ENCODE measurements around the gene DLX6.

The DLX6 gene

DNA sequence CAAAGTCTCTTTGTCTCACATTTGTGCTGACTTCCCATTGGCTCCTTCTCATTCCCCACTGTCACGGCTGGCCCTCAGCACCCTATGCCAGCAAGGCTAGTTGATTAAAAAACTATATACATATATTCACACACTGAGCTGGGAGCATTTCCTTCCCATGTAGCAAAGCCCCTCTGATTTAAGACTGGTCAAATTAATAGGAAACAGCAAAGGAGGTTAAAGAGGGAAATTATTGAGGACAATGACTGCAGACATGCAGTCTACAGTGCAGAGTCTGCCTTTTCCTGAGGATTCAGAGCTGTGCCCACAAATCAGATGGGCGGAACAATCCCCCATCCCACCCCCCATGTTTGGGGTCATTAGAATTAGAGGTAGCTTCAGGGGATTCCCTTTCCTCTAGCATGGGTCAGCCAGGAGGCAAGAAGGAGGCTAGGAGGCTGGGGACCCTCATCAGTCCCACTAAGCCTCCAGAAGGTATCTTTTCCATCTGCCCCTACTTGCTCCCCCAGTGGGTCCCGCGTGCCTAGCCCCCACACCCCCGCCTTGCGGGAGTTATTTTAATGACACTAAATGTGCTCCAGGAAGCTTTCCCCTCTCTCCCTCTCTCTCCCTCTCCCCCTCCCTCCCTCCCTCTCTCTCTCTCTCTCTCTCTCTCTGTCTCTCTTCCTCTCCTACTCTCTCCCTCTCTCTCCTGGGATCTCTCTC is 9.8 kb upstream of the DLX6 start:
- no peak for DNase-seq (ENCODE audit: low spot score)

DNA sequence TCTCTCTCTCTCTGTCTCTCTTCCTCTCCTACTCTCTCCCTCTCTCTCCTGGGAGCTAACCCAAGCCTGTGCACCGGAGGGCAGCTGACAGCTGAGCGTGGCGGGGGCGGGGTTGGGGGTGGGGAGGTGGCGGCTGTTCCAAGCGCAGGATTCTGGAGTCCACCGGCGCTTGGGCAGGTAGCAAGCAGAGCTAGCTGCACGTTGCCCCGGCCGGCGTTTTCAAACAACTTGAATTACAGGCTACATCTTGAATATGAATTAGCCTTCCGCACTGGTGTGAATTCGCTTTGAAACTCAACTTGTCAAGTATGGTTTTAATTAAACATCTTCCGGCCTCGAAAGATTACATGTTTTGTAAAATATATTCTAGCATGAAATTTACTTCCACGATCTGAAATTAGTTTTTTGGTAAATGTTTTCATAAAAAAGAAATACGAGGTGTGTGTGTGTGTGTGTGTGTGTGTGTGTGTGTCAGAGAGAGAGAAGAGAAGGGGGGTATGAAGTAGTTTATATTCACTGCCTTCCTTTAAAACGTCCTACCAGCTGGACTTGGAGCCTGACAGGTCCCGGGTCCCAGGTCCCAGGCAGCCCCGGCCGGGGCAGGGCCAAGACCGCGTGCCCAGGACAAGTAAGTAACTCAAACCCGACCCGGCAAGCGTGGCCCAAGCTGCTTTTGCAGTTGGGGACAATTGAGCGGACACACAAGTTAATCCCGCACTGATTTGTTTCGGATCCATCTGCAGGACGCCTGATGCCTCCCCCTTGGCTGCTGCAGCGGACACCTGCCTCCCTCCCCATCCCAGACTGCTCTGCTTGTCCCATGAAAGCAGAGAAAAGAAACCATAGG is 9.0 kb upstream of the DLX6 start:
- no peak for DNase-seq (ENCODE audit: low spot score)

DNA sequence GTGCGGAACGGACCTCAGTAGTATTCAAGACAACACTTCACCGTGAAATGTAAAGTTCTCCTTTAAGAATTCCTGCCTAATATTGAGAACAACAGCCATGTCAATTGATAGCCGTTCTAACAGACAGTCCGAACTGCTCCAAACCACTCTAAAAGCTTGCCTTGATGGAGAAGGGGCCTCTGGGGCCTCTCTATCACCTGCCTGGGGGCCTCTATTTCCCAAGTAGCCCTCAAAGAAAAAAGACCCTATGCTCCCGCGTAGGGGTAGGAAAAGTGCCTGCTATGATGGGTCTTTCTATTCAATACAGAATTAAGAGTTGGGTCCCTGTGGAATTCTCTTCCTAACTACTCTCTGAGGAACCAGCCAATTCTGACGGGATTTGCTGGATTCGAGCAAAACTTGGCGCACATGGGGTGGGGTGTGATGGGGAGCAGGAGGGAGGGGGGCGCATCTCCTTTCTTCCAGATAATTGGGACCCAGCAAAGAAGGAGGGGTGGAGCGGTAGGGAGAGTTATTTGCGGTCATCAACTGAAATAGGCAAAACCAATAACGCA is 8.3 kb upstream of the DLX6 start:
- DNase-seq (ENCODE audit: low spot score), result no peak

DNA sequence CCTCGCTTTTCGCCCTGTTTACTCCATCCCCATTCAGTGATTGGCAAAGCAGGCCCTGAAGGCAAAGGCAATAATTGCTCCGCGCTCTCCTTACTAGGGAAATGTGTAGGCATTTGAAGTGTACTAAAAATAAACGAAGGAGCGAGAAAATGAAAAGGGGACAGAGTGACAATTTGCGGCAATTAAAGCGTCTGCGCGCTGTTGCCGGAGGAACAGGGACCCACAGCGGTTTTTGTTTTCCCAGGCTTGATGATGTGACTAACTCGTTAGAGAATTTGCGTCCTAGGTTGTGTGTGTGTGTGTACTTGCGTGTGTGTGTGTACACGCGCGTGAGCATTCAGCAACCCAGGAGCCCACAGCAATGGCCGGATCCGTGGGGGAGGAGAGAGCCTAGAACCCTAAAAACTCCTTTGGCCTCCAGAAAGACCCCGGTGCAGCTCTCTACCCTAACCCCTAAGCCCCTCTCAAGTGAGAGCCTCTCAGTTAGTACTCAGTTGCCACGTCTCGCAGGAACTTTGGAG is 7.8 kb upstream of the DLX6 start:
- DNase-seq (ENCODE audit: low spot score), result no peak

DNA sequence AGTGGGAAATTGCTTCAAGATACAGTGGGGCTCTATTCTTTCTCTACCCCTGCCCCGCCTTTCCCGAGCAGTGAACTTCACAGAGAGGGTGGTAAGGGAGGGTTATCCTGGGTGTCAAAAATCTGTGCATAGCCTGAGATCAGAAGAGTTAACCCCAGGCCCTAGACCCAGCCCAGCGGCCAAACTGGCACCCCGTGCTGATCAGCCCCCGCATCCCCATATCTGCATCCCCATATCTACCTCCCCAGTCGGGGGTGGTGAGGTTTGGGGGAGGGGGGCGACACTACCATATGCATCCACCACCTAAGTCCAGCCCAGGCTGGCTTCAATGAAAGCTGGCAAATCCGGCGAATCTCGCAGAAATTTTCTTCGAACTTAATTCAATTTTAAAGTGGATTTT is 7.0 kb upstream of the DLX6 start:
- DNase-seq (ENCODE audit: low spot score), result no peak

DNA sequence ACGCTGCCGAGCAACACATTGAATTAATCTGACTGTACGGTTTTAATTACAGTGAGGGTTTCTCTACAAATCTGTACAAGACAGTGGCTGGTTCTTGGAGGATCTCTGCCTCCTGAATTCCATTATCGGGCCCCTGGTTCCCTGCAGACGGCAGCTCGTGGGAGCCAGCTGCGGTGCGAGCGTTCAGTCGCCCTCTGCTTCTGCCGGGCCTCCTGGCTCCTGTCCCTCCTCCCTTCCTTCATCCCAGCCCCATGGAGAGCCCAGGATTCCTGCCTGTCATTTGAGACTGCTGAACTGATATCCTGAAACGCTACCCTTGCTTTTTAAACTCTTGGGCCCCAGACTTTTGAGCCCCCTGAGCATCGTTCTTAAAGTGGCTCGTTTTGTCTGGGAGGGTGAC is 6.6 kb upstream of the DLX6 start:
- DNase-seq (ENCODE audit: low spot score), result no peak

DNA sequence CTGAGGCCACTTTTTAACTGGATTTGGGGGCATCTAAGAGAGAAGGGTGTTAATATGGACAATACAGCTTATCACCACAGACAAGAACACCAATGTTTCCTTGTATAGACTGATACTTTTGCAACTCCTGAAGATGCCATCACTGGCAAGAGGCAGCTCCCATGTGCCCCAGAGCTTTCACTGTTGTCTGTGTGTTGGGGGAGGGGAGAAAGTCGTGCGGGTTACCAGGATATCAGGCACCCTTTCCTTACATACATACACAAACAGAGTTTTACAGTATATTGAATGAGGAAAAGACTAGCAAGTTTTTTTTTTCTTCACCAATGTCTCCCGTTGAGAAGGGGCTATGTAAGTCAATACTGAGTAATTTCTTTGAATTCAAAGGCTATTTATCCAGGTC is 4.1 kb upstream of the DLX6 start:
- DNase-seq (ENCODE audit: low spot score), result no peak

DNA sequence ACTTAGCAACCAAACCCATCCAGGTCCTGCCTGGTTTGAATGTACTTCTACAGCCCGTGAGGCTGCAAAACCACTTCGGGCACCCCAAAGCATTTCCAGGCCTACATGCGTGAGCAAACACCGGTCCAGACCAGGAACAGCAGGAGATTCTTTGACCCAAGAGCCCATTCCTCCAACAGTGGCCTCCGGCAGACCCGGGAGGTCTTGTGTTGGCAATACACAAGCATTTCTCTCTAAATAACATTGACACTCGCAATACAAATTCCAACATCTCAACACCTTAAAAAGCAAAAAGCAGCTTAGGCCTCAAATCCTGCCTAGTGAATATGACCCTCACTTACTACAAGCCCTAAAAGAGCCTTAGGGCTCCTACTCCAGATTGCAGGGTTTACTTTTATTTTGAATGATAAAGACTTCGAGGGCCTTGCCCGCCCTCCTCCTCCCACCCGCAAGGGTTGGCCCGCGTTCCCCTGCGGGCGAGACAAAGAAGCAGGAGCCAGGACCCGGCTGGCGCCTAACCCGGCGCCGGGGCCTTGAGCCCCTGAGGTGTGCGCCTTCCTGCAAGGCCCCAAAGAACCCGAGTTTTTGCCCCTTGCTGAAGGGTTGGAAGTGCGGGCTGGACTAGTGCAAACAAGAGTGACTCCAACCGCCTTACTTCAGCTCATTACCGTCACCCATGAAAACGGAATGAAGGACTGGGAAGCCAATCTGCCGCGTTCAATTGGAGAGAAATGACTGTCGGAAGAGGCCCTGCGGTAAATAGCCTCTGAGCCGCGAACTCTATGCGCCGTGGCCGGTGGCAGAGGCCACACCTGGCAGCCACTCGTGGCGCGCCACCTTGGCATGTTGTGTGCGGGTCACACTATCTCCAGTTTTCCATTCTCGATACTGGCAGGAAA is 3.4 kb upstream of the DLX6 start:
- DNase-seq (ENCODE audit: low spot score), result no peak

DNA sequence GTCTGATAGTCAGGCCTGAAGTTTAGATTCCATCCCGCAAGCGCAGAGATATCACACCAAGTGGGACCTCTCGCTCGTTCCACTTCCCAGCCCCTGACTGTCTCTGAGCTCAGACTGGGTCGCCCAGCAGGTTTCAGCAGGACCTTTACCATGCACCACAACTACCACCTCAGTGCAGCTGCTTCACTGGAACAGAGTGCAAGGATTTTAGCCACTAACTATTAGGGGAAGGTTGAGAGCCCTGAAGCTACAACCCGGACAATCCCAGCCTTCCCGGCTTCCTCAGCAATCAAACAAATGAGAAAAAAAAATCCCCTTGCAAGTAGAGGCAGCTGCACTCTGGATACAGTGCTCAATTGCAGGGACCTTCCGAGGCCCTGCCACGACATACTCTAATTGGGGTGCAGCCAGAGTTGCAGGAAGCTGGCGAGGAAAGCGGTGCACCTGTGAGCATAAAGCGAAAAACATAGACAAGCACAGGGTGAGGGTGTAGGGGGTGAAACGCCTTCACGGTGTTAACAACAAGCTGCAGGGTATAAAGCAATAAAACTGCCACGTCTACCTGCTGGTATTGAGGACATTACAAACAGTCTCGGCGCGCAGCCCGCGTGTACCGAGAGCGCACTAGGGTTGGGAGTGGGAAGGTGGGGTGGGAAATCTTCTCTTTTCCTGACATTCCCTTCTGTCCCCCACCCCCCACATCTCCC is 2.6 kb upstream of the DLX6 start:
- no peak for DNase-seq (ENCODE audit: low spot score)

DNA sequence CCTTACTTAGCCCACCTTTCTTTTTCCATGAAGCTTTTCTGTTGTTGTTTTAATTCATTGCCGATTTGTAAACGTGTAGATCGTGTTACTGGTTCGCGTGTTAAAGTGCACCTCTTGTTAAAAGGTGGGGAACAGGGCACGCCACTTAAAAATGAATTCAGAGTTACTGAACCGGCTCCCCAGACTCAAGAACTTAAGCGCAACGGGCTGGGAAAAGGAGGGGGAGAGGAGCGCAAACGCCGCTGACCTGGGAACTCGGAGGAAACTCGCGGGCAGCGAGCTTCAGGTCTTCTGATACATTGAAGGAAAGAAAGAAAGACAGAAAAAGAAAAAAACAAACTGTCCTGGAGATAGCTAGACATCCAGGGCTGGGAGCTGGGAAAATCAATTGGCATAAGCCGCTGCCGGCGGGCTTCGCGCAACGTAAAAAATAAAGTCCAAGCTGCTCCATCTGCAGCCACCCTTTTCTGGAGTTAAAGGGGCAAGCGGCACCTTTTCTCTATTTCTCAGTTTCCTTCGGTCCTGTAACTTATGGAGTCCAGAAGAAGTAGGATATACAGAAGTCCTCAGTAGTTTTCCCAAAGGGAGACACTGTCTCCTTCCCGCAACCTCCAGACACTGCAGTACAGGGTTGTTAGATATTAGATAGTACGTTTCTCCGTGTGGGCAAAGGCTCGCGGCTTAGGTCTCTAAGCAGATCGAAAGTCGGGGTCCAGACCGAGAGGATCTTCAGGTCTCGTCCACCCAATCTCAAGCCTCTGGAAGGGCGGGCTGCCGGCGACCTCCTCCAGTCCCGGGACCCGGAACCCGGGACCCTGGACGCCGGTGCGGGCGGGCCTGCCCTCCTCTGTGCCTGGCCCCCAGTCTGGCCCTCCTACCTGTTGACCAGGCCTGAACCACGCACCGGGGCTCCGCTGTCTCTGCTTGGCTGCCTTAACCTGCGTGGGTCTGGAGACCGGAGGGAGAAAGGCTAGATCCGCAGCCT is 1.8 kb upstream of the DLX6 start:
- no peak for DNase-seq (ENCODE audit: low spot score)

DNA sequence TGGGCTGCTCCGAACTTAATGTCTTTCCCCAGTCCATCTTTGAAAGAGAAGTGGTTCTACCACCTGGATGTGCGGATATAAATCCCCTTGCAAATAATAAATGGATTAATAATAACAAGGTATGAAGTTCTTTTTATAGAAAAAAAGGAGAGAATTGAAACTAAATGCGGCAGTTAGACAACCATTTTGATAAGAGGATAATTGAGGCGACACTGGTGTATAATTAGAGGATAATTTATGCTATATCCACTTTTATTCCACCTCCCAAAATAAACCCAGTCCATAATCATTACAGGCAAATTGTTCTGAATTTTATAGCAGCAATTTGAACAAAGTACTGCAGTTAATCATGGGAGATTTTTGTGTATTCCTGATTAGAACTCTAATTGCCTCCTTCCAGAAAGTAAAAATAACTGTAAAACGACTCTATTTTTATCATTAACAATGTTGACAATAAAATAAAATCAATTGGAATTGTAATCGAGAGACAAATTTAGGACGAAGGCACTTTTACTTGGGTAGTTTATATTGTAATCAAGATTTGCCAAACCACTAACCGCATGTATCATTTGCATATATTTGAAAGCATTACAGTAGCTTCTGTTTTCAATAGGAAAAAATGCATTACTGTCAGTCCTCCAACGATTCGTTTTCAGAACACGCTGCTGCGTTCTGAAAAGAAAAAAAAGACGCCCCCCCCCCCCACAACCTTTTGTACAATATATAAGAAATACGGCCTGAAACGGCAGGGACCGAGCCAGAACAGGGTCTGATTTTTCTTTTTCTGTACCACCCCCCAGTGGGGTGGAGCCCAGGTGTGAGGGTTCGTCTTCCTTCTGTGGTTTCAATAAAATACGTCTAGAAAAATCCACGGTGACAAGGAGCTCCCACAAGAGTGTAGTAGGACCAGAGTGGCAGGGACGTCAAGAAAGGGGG is 838 bp upstream of the DLX6 start:
- DNase-seq (ENCODE audit: low spot score), result no peak

DNA sequence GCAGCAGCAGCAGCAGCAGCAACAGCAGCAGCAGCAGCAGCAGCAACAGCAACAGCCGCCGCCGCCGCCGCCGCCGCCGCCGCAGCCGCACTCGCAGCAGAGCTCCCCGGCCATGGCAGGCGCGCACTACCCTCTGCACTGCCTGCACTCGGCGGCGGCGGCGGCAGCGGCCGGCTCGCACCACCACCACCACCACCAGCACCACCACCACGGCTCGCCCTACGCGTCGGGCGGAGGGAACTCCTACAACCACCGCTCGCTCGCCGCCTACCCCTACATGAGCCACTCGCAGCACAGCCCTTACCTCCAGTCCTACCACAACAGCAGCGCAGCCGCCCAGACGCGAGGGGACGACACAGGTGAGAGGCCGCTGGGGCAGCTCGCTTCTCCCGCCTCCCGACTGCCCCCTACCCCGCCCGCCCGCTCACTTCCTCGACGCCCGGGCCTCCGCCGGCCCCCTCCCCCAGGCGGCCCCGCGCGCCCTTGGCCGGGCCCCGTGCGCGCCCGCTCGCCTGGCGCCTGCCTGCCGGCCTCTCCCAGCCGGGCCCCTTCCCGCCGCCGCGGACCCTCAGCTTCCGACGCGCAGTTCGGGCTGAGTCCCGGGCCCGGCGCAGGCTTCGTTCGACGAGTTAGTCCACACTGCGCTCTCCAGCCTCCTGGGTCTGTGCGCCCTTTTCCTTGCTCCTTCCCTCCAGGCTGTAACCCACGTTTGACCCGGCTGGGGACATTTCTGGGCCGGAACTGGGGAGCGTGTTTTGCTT is 882 bp downstream of the DLX6 start:
- DNase-seq (ENCODE audit: low spot score), result peak; percentile 11

DNA sequence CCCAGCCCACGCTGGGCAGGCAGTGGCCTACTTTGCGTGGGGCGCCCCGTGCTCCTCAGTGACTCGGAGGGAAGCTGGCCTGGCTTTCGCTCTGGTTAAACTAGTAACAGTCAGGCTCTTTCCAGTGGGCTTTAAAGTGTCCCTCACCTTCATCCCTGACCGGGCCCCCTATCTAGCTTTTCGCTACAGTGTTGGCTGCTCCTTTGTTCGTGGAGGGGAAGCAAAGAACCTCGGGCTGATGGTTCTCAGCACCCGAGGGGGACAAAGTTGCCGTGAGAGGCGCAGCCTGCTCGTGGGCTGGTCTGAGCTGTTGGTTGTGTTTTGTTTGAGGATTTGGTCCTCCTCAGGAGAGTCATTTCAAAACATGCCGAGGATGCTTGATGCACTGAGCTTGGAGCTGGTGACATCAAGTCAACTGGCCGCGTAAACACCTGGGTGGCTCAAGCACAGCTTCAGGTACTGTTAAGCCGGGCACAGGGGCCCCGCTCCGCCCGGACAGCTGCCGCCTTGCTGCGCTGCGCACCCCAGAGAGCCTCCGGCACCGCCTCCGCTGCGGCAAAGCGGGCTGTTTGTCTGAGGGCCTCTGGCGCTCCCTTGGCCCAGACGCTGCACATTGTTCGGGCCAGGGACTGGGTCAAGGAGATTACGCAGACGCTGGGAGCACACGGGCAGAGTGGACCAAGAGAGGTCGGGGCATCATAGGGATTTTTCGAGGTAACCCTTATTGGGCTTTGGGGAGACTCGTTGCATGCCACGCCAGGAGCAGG is 1.6 kb downstream of the DLX6 start:
- DNase-seq (ENCODE audit: low spot score), result no peak

DNA sequence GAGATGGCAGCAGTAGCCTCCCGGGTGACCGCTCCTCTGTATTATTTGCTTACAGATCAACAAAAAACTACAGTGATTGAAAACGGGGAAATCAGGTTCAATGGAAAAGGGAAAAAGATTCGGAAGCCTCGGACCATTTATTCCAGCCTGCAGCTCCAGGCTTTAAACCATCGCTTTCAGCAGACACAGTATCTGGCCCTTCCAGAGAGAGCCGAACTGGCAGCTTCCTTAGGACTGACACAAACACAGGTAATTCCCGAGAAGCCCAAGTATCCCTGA is 2.2 kb downstream of the DLX6 start:
- DNase-seq (ENCODE audit: low spot score), result no peak

DNA sequence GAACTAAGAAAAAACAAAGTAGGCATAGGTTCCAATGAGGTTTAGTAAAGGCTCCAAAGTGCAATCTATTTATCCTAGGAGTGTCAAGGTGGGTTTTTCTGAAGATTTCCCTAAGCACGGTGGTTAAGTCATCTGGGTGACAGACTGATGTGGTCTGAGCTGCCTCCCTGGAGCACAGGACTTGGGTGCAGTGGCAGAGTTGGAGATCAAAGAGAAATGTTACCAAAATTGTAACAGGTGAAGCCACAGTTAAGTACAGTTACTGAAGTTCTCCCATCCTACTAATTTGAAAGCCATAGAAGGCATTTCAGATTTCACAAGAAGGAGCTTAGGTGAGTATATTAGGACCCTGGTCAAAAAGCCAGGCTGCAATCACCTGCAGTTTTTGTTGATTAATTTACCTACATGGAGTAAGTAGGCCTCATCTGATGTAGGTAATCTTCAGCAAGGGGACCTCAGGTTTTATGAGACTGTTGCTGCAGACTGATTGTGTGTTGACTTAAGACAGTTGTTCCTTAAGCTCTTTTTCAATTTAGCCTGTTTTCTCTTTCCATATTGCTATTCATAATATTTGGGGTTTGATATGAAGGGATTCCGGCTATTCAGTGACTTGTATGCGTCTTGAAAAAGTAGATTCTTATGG is 3.0 kb downstream of the DLX6 start:
- DNase-seq (ENCODE audit: low spot score), result no peak

DNA sequence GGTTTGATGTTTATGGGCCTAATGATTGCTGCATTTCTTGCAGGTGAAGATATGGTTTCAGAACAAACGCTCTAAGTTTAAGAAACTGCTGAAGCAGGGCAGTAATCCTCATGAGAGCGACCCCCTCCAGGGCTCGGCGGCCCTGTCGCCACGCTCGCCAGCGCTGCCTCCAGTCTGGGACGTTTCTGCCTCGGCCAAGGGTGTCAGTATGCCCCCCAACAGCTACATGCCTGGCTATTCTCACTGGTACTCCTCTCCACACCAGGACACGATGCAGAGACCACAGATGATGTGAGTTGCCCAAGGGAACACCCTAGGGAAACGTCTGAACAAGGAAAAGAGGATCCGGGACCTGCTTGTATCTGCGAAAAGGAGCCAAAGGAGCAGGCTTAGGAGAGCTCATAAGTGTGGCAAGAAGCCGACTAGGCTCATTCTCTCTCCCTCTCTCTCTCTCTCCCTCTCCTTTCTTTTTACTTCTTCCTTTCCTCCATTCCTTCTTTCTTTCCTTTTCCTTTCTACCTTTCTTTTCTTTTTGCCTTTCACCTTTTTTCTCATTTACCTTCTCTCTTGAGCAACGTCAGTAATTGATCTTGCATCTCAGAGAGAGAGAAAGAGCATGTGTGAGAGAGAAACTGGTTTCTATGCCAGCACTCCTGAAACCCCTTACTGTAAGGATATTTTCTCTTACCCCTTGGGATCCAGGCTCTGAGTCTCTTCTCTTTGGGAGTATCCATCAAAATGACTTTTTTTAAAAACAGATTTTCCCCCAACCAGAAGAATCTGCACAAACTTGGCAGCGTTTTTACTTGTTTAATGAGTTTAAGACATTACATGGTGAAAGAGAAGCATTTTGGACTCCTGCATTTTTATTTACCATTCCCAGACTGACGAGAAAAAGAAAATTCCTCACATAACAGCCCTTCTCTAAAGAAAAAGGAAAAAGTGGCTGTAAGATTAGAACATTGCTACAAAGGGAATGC is 4.7 kb downstream of the DLX6 start:
- no peak for DNase-seq (ENCODE audit: low spot score)
